Measurements from ENCODE around the gene AIM2.
"Not testable (repeated sequence)": the region's sequence is repeated elsewhere in the genome, so short reads cannot be mapped to it uniquely, and the experiment has no call there.

The AIM2 gene

GRCh38 chr1:159076438-159077119 is at the start of gene AIM2:
AIM2 (minus strand) TSS chr1:159076766; CDS start chr1:159073499, 3,267 bp downstream.
- DNase-seq: no peak

- no peak for DNase-seq
These were observed 47.0 kb upstream of the AIM2 start for GRCh38 chr1:159123587-159123986.

GRCh38 chr1:159122005-159122621 is 45.5 kb upstream of the AIM2 start:
- DNase-seq: no peak

- DNase-seq: no peak
These were observed 45.0 kb upstream of the AIM2 start for GRCh38 chr1:159121526-159121925.

- DNase-seq: no peak
These were observed 43.8 kb upstream of the AIM2 start for GRCh38 chr1:159120317-159120716.

- DNase-seq: no peak
These were observed 37.2 kb upstream of the AIM2 start for GRCh38 chr1:159113596-159114433.

- not testable (repeated sequence) for DNase-seq
These were observed 26.5 kb upstream of the AIM2 start for GRCh38 chr1:159103021-159103420.

GRCh38 chr1:159100589-159100988 is 24.0 kb upstream of the AIM2 start:
- DNase-seq: no peak

- DNase-seq: no peak
These were observed 22.0 kb upstream of the AIM2 start for GRCh38 chr1:159098596-159098995.

GRCh38 chr1:159092036-159092760 is 15.6 kb upstream of the AIM2 start:
- no peak for DNase-seq

GRCh38 chr1:159091607-159092031 is 15.1 kb upstream of the AIM2 start:
- no peak for DNase-seq

- DNase-seq: no peak
These were observed 14.6 kb upstream of the AIM2 start for GRCh38 chr1:159091180-159091560.

GRCh38 chr1:159090286-159091179 is 14.0 kb upstream of the AIM2 start:
- no peak for DNase-seq

- DNase-seq: no peak
These were observed 12.7 kb upstream of the AIM2 start for GRCh38 chr1:159089184-159089791.

- no peak for DNase-seq
These were observed 12.1 kb upstream of the AIM2 start for GRCh38 chr1:159088546-159089183.

GRCh38 chr1:159088050-159088449 is 11.5 kb upstream of the AIM2 start:
- no peak for DNase-seq

- DNase-seq: no peak
These were observed 8.3 kb upstream of the AIM2 start for GRCh38 chr1:159084867-159085266.

- no peak for DNase-seq
These were observed 7.6 kb upstream of the AIM2 start for GRCh38 chr1:159084152-159084551.

GRCh38 chr1:159083013-159083412 is 6.4 kb upstream of the AIM2 start:
- no peak for DNase-seq

- no peak for DNase-seq
These were observed 5.1 kb upstream of the AIM2 start for GRCh38 chr1:159081626-159082025.

GRCh38 chr1:159079525-159079924 is 3.0 kb upstream of the AIM2 start:
- no peak for DNase-seq
